HG02943 (cell line): ENCODE data around the gene CNBD2.
"Not testable (repeated sequence)": the region's sequence is repeated elsewhere in the genome, so short reads cannot be mapped to it uniquely, and the experiment has no call there.

ENCODE experiments used
- ATAC-seq: cut with Tn5 transposase; IDR thresholded peaks from one replicate; pipeline ENCODE4 v1.9.1; 2021; ENCODE audit warnings: mild to moderate bottlenecking, low read depth, moderate library complexity; ENCODE audit not compliant: unreplicated experiment

The CNBD2 gene

GRCh38 chr20:35974256-35974655 lies 5.9 kb downstream of the CNBD2 start:
- no peak for ATAC-seq

- no peak for ATAC-seq
Measured at GRCh38 chr20:35975576-35976373, 7.4 kb downstream of the CNBD2 start.

- ATAC-seq, result no peak
Measured at GRCh38 chr20:35978041-35978513, 9.7 kb downstream of the CNBD2 start.

- no peak for ATAC-seq
Measured at GRCh38 chr20:35979544-35979943, 11.2 kb downstream of the CNBD2 start.

- ATAC-seq, result no peak
Measured at GRCh38 chr20:35981969-35982368, 13.6 kb downstream of the CNBD2 start.

GRCh38 chr20:35984382-35984781 lies 16.0 kb downstream of the CNBD2 start:
- ATAC-seq, result no peak

GRCh38 chr20:35985806-35986205 lies 17.4 kb downstream of the CNBD2 start:
- ATAC-seq, result no peak

GRCh38 chr20:35988910-35989463 lies 20.6 kb downstream of the CNBD2 start:
- no peak for ATAC-seq

- no peak for ATAC-seq
Measured at GRCh38 chr20:35991142-35991771, 22.9 kb downstream of the CNBD2 start.

GRCh38 chr20:35992713-35993335 lies 24.4 kb downstream of the CNBD2 start:
- ATAC-seq, result no peak

- ATAC-seq, result no peak
Measured at GRCh38 chr20:35994994-35995453, 26.6 kb downstream of the CNBD2 start.

- ATAC-seq, result not testable (repeated sequence)
Measured at GRCh38 chr20:35996492-35996891, 28.1 kb downstream of the CNBD2 start.

- not testable (repeated sequence) for ATAC-seq
Measured at GRCh38 chr20:36001331-36001730, 32.9 kb downstream of the CNBD2 start.

GRCh38 chr20:36002855-36003254 lies 34.5 kb downstream of the CNBD2 start:
- ATAC-seq, result no peak

GRCh38 chr20:36004045-36004444 lies 35.7 kb downstream of the CNBD2 start:
- no peak for ATAC-seq

- no peak for ATAC-seq
Measured at GRCh38 chr20:36008461-36009035, 40.2 kb downstream of the CNBD2 start.

- ATAC-seq, result no peak
Measured at GRCh38 chr20:36010076-36010475, 41.7 kb downstream of the CNBD2 start.

- no peak for ATAC-seq
Measured at GRCh38 chr20:36010825-36011224, 42.4 kb downstream of the CNBD2 start.

GRCh38 chr20:36015806-36016403 lies 47.5 kb downstream of the CNBD2 start:
- no peak for ATAC-seq
